ENCODE measurements around the gene MMS19.
A peak's percentile ranks its signal among the peaks of the same experiment; 100 is the strongest.

MMS19 gene, protein sequence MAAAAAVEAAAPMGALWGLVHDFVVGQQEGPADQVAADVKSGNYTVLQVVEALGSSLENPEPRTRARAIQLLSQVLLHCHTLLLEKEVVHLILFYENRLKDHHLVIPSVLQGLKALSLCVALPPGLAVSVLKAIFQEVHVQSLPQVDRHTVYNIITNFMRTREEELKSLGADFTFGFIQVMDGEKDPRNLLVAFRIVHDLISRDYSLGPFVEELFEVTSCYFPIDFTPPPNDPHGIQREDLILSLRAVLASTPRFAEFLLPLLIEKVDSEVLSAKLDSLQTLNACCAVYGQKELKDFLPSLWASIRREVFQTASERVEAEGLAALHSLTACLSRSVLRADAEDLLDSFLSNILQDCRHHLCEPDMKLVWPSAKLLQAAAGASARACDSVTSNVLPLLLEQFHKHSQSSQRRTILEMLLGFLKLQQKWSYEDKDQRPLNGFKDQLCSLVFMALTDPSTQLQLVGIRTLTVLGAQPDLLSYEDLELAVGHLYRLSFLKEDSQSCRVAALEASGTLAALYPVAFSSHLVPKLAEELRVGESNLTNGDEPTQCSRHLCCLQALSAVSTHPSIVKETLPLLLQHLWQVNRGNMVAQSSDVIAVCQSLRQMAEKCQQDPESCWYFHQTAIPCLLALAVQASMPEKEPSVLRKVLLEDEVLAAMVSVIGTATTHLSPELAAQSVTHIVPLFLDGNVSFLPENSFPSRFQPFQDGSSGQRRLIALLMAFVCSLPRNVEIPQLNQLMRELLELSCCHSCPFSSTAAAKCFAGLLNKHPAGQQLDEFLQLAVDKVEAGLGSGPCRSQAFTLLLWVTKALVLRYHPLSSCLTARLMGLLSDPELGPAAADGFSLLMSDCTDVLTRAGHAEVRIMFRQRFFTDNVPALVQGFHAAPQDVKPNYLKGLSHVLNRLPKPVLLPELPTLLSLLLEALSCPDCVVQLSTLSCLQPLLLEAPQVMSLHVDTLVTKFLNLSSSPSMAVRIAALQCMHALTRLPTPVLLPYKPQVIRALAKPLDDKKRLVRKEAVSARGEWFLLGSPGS

DNA sequence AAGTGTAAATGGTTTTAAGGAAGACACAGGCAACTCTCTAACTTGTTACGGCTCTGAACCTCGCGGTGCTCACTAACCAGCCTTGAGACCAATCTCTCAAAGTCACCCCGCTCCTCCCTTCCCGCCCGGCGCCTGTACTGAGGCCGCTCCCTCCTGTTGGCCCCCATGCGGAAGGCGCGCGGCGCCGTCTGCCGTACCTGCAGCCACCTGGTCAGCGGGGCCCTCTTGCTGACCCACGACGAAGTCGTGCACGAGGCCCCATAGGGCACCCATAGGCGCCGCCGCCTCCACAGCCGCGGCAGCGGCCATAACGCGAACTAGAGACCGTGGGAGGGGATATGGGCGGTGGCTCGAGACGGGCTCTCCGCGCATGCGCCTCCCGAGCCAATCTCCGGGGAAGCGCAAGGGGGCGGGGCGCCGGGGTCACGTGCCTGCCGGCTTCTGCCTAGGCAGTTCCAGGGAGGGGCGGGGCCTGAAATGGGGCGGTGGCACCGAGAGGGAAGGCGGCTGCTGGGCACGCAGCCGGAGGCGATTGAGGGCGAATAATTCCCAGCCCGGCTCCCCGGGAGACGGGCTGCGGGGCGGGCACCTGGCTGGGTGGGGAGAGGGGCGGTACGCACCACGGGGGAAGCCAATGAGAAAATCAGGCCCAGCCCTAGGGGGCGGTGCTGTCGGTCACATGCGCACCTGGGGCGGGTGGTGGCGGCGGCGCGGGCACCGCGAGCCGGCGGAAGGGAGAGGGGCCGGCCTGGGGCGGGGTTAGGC lies at the start of gene MMS19:
Gene MMS19 (minus strand): TSS at position 347 of the 765 bp plus-strand sequence. CDS start 38 bp downstream, at position 309.
- peaks cover 4% of the 10 kb centered on the region for H3K36me3 ChIP-seq (ENCODE audit: insufficient read depth, low read length)
- peaks cover 4% of the 10 kb centered on the region for H3K27me3 ChIP-seq (ENCODE audit: insufficient read depth, low read length)
- H3K4me3 ChIP-seq (ENCODE audit: low read length): peak within 1 kb of the TSS; percentile 81
- peaks cover 24% of the 10 kb centered on the region for H3K4me1 ChIP-seq (ENCODE audit: insufficient read depth, low read length)
- H3K9me3 ChIP-seq (ENCODE audit: low read length): no peaks in the 10 kb centered on the region
- peak within 1 kb of the TSS; percentile 75 for H2AFZ ChIP-seq (ENCODE audit: low read depth, low read length)

DNA sequence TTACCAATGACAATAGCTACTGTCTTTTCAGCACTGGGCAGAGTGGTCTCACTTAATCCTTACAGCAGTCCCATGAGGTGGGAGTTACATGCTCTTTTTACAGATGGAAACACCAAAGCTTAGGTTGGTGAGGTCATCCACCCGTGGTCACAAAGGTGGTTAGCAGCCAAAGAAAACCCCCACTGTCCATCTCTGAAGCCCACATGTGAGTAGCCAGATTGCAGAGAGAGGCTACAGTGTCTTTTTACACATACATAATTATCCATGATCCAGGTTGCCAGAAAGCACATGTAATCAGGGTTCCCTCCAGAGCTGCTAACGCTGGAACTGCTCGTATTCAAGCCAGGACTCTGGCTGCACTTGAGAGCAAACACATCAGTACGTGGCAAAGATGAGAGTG lies 49.7 kb upstream of the MMS19 start:
- Histone ChIP-seq H3K4me3 (ENCODE audit: low read length) (no peak overlapping the region), H3K27me3 (ENCODE audit: insufficient read depth, low read length) (no peaks in the 10 kb centered on the region), H2AFZ (ENCODE audit: low read depth, low read length) (no peak overlapping the region), H3K9me3 (ENCODE audit: low read length) (no peaks in the 10 kb centered on the region), H3K36me3 (ENCODE audit: insufficient read depth, low read length) (no peaks in the 10 kb centered on the region), H3K4me1 (ENCODE audit: insufficient read depth, low read length) (peaks cover 31% of the 10 kb centered on the region)

DNA sequence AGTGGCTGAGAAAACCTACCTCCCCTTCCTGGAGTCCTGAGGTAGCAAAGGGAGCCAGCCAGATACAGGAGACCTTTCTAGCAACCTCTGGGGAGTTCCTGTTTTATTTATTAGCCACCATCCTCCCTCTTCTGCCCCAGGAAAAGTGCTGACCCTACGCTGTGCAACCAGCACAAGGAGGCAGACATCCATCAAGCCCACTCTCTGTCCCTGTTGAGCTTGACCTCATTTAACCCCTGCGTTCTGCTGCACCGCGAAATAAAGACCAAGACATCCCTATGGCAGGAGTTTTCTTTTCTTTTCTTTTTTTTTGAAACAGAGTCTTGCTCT lies 49.0 kb upstream of the MMS19 start:
- Histone ChIP-seq H2AFZ (ENCODE audit: low read depth, low read length) (no peak overlapping the region), H3K27me3 (ENCODE audit: insufficient read depth, low read length) (no peaks in the 10 kb centered on the region), H3K36me3 (ENCODE audit: insufficient read depth, low read length) (no peaks in the 10 kb centered on the region), H3K4me3 (ENCODE audit: low read length) (no peak overlapping the region), H3K4me1 (ENCODE audit: insufficient read depth, low read length) (peaks cover 38% of the 10 kb centered on the region), H3K9me3 (ENCODE audit: low read length) (no peaks in the 10 kb centered on the region)

DNA sequence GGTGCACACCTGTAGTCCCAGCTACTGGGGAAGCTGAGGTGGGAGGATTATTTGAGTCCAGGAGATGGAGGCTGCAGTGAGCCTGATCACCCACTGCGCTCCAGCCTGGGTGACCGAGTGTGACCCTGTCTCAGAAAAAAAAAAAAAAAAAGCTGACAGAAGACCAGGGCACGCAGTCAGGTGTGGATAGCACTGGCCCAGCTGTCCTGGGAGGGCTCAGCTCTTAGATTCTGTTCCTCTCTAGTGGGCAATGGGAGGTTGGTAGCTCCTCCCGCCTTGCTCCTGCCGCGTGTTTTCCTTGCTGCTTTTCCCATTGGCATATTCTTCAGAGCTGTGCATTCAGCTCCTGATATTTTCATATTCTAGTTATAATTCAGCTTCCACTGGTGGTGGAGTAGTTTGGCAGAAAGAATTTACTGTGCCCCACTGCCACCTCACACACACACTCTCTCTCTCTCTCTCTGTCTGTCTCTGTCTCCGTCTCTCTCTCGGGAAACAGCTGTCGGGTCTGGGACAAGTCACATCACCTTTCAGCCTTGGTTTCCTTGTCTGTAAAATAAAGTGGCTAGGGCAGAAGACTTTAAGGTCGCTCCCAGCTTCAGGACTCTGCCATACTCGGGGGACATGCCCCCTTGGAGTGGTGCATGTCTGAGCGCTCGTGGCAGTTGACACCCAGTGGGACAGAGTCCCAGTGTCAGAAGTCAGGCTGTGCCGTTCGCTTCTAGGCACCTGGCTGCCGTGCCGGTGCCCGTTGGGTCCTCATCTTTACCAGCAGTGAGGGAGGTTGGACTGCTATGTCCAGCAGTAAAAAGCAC lies 48.4 kb upstream of the MMS19 start:
- Histone ChIP-seq H3K36me3 (ENCODE audit: insufficient read depth, low read length) (no peaks in the 10 kb centered on the region), H3K4me3 (ENCODE audit: low read length) (no peak overlapping the region), H3K9me3 (ENCODE audit: low read length) (no peaks in the 10 kb centered on the region), H2AFZ (ENCODE audit: low read depth, low read length) (no peak overlapping the region), H3K4me1 (ENCODE audit: insufficient read depth, low read length) (peaks cover 43% of the 10 kb centered on the region), H3K27me3 (ENCODE audit: insufficient read depth, low read length) (no peaks in the 10 kb centered on the region)

DNA sequence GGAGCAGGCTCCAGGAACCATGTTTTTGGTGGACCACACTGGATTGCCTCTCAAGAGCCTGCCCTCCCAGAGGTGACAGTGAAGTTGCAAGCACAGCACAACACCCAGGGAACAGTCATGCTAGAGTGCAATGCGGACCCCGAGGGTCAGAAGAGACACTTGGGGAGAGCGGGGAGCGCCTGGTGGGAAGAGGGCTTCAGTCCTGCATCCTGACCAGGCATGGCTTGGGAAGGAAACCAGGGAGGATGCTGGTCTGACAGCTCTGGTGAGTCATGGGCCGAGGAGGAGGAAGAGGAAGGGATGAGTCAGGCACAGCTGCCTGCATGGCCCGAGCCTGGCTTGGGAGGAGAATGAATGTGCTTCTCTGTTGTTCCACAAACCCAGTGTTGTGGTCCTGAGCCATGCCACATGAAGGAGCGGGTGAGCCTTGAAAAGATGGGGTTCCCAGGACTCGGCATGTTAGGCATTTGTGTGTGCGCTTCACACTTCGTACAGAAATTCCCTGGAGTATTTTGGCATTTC lies 44.9 kb upstream of the MMS19 start:
- no peaks in the 10 kb centered on the region for H3K9me3 ChIP-seq (ENCODE audit: low read length)
- H2AFZ ChIP-seq (ENCODE audit: low read depth, low read length): no peak overlapping the region

DNA sequence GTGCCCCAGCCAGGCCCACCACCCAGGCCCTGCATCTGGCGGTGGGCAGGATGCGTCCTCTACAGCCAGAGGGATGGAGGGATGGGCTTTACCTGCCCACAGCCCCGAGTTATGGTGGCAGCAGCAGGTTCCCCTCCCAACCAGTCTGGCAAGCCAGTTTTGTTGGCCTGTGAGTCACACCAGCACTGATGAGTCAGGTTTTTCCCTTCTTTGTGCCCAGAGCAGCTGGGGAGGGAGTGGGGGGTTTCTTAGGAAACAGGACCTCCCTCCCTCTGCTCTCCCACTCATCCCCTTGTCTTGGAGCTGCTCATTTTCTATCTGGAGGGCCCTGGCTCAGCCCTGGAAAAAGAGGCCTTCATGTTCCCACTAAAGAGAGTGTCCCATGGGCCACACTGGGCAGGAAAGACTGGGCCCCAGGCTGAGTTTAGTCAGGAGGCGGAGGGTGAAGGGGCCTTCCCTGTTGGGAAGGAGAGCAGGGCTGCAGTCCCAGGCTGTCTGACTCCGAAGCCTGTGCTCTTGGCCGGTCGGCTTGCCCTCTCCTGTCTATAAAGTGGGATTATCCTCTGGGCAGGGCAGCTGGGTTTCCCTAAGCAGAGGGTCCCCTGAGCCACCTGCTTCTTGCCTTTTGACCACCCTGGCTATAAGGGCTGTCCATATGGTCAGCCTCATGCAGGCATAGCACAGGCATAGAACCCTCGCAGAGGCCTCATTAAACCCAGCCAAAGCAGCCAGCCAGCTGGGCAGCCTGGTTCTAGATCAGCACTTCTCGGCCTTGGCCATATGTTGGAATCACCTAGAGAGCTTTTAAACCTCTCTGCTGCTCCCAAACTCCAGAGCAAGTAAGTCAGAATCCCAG lies 44.2 kb upstream of the MMS19 start:
- no peaks in the 10 kb centered on the region for H3K27me3 ChIP-seq (ENCODE audit: insufficient read depth, low read length)
- H3K36me3 ChIP-seq (ENCODE audit: insufficient read depth, low read length): no peaks in the 10 kb centered on the region
- no peak overlapping the region for H3K4me3 ChIP-seq (ENCODE audit: low read length)
- H3K4me1 ChIP-seq (ENCODE audit: insufficient read depth, low read length): peaks cover 18% of the 10 kb centered on the region
- H3K9me3 ChIP-seq (ENCODE audit: low read length): no peaks in the 10 kb centered on the region
- peak overlapping the region; percentile 28 for H2AFZ ChIP-seq (ENCODE audit: low read depth, low read length)

More for the DNA sequence above, 44.9 kb upstream of the MMS19 start:
- peaks cover 23% of the 10 kb centered on the region for H3K4me1 ChIP-seq (ENCODE audit: insufficient read depth, low read length)
- no peak overlapping the region for H3K4me3 ChIP-seq (ENCODE audit: low read length)
- H3K27me3 ChIP-seq (ENCODE audit: insufficient read depth, low read length): no peaks in the 10 kb centered on the region
- no peaks in the 10 kb centered on the region for H3K36me3 ChIP-seq (ENCODE audit: insufficient read depth, low read length)

DNA sequence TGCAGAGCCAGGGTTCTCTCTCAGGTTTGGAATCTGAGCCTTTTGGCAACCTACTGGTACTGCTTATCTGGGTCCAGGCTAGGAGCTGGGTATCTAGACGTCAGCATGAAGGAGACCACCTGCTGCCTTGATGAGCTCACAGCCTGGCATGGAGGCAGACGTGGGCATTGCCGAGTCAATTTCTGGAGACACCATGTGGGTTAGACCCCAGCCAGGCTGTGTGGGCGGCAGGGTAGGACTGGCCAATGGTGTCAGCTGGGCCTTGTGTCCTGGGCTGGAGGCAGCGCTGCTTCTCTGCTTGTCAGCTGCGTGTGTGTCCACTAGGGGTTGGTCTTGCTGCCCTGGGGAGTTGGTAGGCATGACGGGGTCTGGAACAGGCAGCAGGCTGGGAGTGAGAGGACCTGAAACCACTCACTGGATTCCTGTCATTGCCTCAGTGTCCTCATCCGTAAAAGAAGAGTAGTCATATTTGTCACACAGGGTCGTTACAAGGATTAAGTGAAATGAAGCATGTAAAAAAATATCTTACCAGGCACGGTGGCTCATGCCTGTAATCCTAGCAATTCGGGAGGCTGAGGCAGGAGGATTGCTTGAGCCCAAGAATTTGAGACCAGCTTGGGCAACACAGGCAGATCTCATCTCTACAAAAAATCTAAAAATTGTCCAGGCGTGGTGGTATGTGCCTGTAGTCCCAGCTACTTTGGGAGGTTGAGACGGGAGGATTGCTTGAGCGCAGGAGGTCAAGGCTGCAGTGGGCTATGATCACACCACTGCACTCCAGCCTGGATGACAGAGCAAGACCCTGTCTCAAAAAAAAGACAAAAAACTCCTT lies 42.7 kb upstream of the MMS19 start:
- Histone ChIP-seq H3K4me3 (ENCODE audit: low read length) (no peak overlapping the region), H3K27me3 (ENCODE audit: insufficient read depth, low read length) (no peaks in the 10 kb centered on the region), H2AFZ (ENCODE audit: low read depth, low read length) (no peak overlapping the region), H3K9me3 (ENCODE audit: low read length) (no peaks in the 10 kb centered on the region), H3K4me1 (ENCODE audit: insufficient read depth, low read length) (peaks cover 16% of the 10 kb centered on the region), H3K36me3 (ENCODE audit: insufficient read depth, low read length) (no peaks in the 10 kb centered on the region)

DNA sequence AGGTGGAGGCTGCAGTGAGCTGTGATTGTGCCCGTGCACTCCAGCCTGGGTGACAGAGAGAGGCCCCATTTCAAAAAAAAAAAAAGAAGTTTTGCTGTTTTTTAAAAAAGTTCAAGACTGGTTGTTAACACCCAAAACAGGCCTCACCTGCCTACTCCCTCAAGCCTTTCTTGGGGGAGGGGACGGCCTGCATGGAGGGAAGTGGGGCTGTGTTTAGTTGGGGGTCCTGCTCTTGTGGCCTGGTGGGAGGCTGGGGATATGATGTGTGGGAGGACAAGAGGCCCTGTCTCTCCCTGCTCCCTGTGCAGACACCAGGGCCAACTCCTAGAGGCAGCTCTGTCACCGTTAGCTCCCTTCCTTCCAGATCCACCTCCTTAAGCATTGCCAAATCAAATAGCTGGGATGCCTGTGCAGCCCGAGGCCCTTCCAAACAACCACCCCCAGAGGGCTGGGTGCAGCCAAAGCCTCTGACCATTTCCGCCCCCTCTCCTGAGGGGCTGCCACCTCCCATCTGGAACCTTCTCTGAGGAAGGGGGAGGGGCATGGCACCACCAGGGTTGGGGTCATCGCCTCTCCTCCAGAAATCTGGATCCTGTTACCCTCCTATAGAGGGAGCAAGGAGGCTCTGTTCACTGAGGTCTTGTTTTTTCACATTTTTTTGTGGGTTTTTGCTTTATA lies 41.4 kb upstream of the MMS19 start:
- Histone ChIP-seq H3K27me3 (ENCODE audit: insufficient read depth, low read length) (no peaks in the 10 kb centered on the region), H3K4me3 (ENCODE audit: low read length) (no peak overlapping the region), H3K4me1 (ENCODE audit: insufficient read depth, low read length) (peaks cover 16% of the 10 kb centered on the region), H3K36me3 (ENCODE audit: insufficient read depth, low read length) (no peaks in the 10 kb centered on the region), H2AFZ (ENCODE audit: low read depth, low read length) (no peak overlapping the region), H3K9me3 (ENCODE audit: low read length) (no peaks in the 10 kb centered on the region)

DNA sequence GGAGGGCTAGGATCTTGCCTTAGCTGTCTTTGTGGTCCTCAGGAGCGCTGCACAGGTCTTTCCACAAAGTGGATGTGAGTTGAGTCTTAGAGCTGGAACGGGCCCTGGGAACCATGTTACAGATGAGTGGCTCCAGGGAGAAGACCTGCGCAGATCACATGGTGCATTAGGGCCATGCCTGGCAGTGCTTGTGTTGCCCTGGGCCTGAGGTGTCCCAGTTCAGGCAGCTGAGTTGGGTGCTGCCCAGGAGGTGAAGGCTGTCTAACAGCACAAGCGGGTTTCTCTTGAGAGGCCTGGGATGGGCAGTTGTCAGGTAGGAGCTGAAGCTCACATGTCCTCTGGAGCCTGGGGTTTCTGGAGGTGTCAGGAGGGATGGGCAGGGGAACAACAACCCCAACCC lies 40.6 kb upstream of the MMS19 start:
- H3K9me3 ChIP-seq (ENCODE audit: low read length): no peaks in the 10 kb centered on the region
- no peak overlapping the region for H3K4me3 ChIP-seq (ENCODE audit: low read length)
- H3K36me3 ChIP-seq (ENCODE audit: insufficient read depth, low read length): no peaks in the 10 kb centered on the region
- H3K27me3 ChIP-seq (ENCODE audit: insufficient read depth, low read length): no peaks in the 10 kb centered on the region
- no peak overlapping the region for H2AFZ ChIP-seq (ENCODE audit: low read depth, low read length)
- peaks cover 16% of the 10 kb centered on the region for H3K4me1 ChIP-seq (ENCODE audit: insufficient read depth, low read length)

DNA sequence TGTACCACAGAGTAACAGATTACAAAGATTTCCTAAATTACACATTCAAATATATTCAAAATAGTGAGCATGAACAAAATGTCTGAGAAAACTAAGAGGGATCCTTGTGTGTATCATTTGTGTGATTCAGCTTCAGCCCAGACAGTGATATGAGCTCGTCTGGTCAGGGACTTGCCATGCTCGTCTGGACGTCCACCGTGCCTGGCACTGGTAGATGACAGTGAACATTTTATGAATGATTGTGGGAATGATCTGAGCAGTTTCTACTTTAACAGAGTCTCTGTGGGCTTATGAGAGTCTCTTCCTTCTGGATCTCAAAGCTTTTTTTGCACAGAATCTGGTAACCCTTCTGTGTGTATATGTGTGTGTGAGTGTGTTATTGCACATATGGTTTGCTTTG lies 40.2 kb upstream of the MMS19 start:
- no peaks in the 10 kb centered on the region for H3K27me3 ChIP-seq (ENCODE audit: insufficient read depth, low read length)
- no peaks in the 10 kb centered on the region for H3K36me3 ChIP-seq (ENCODE audit: insufficient read depth, low read length)
- H3K9me3 ChIP-seq (ENCODE audit: low read length): no peaks in the 10 kb centered on the region
- H3K4me3 ChIP-seq (ENCODE audit: low read length): no peak overlapping the region
- H3K4me1 ChIP-seq (ENCODE audit: insufficient read depth, low read length): peaks cover 17% of the 10 kb centered on the region
- no peak overlapping the region for H2AFZ ChIP-seq (ENCODE audit: low read depth, low read length)

Data from neuron (in vitro differentiated cells).